Mucosa of gallbladder (tissue), 1 donor: Measurements from ENCODE around the gene ANXA9. TPM values are rescaled to one million over a fixed set of nuclear protein-coding genes. Genes with fewer than 3 reads are reported as not detected.

Experiments used
- total RNA-seq: library from RNA; stranded (reverse); gene quantifications from one replicate; pipeline ENCODE4 v1.2.1, GENCODE V29; 2021
- donor health status: DM: no; HTN: no; CAD: no.

ANXA9 gene
- total RNA-seq, 1 donor from 2014 or later, result 25.1 TPM

Other genes starting within 250 kb of the ANXA9 start
- 106 TPM for gene CTSS, start 216.5 kb upstream of the ANXA9 start, total RNA-seq
- gene CTSK, start 174.0 kb upstream of the ANXA9 start, total RNA-seq, result 47.6 TPM
- 38.9 TPM for gene ARNT, start 105.7 kb upstream of the ANXA9 start, total RNA-seq
- not detected for gene CTXND2, start 95.2 kb upstream of the ANXA9 start, total RNA-seq
- gene SETDB1, start 55.9 kb upstream of the ANXA9 start, total RNA-seq, result 42.6 TPM
- gene CERS2, start 7.5 kb upstream of the ANXA9 start, total RNA-seq, result 350 TPM
- 60.1 TPM for gene MINDY1, start 24.6 kb downstream of the ANXA9 start, total RNA-seq
- gene PRUNE1, start 26.2 kb downstream of the ANXA9 start, total RNA-seq, result 21.6 TPM
- gene BNIPL, start 54.3 kb downstream of the ANXA9 start, total RNA-seq, result 0.66 TPM
- gene C1orf56, start 65.5 kb downstream of the ANXA9 start, total RNA-seq, result 12.5 TPM
- 87.3 TPM for gene CDC42SE1, start 77.3 kb downstream of the ANXA9 start, total RNA-seq
- gene MLLT11, start 78.1 kb downstream of the ANXA9 start, total RNA-seq, result 3.6 TPM
- gene GABPB2, start 88.5 kb downstream of the ANXA9 start, total RNA-seq, result 20.6 TPM
- 9.1 TPM for gene SEMA6C, start 164.3 kb downstream of the ANXA9 start, total RNA-seq
- gene TNFAIP8L2, start 174.4 kb downstream of the ANXA9 start, total RNA-seq, result 4.6 TPM
- 11.5 TPM for gene LYSMD1, start 183.6 kb downstream of the ANXA9 start, total RNA-seq
- 36.4 TPM for gene SCNM1, start 183.9 kb downstream of the ANXA9 start, total RNA-seq
- 0.78 TPM for gene TMOD4, start 193.7 kb downstream of the ANXA9 start, total RNA-seq
- gene VPS72, start 207.9 kb downstream of the ANXA9 start, total RNA-seq, result 43.8 TPM
- 41.8 TPM for gene PIP5K1A, start 216.3 kb downstream of the ANXA9 start, total RNA-seq